ENCODE data around the gene EDNRA. TPM values are rescaled to one million over a fixed set of nuclear protein-coding genes. Genes with fewer than 3 reads are reported as not detected.

Gene EDNRA
- total RNA-seq, 1 donor from 2014 or later, result 135 TPM

DNA sequence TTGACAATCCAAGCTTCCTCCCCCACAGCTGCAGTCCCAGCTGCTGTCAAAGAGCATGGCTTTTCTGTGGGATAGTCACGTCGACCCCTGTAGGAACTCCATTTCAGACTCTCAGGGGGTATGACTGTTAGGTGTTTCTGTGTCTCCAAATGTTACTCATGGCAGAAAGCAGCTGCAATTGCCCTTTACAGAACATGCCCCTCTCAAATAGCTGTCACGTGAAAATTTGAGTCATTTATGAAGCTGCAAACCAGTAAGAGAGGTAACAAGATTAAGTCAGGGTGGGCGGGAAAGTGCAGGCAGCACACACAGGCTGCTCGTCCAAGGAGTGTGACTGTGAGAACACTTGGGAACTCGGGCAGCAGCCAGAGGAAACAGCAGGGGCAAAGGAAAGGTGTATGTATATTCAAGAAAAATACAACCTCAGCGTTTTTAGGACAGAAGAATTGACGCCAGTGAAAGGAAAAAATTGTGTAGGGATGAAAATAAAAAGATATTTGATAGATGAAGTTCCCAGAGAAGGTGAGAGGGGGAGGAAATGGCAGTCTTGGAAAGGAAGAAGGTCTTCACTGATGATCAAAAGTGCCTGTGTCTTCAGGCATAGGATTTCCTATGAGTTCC lies 69.8 kb downstream of the EDNRA start:
- peaks cover 42% of the 10 kb centered on the region for H3K4me1 Mint-ChIP-seq (ENCODE audit: low read depth)
- TF ChIP-seq, protein P1, sequence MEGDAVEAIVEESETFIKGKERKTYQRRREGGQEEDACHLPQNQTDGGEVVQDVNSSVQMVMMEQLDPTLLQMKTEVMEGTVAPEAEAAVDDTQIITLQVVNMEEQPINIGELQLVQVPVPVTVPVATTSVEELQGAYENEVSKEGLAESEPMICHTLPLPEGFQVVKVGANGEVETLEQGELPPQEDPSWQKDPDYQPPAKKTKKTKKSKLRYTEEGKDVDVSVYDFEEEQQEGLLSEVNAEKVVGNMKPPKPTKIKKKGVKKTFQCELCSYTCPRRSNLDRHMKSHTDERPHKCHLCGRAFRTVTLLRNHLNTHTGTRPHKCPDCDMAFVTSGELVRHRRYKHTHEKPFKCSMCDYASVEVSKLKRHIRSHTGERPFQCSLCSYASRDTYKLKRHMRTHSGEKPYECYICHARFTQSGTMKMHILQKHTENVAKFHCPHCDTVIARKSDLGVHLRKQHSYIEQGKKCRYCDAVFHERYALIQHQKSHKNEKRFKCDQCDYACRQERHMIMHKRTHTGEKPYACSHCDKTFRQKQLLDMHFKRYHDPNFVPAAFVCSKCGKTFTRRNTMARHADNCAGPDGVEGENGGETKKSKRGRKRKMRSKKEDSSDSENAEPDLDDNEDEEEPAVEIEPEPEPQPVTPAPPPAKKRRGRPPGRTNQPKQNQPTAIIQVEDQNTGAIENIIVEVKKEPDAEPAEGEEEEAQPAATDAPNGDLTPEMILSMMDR (IDR thresholded peaks at IDR 0.05), result no peak
- H3K9me3 Mint-ChIP-seq (ENCODE audit: low read depth), result peaks cover 9% of the 10 kb centered on the region
- no peak for DNase-seq (ENCODE audit: low spot score)
- peak overlapping the region; percentile 85 for H3K27ac Mint-ChIP-seq (ENCODE audit: unreplicated experiment)
- peaks cover 14% of the 10 kb centered on the region for H3K36me3 Mint-ChIP-seq (ENCODE audit: low read depth)
- peak overlapping the region; percentile 26 for H3K4me3 Mint-ChIP-seq (ENCODE audit: unreplicated experiment)
- H3K27me3 Mint-ChIP-seq (ENCODE audit: low read depth), result no peaks in the 10 kb centered on the region

DNA sequence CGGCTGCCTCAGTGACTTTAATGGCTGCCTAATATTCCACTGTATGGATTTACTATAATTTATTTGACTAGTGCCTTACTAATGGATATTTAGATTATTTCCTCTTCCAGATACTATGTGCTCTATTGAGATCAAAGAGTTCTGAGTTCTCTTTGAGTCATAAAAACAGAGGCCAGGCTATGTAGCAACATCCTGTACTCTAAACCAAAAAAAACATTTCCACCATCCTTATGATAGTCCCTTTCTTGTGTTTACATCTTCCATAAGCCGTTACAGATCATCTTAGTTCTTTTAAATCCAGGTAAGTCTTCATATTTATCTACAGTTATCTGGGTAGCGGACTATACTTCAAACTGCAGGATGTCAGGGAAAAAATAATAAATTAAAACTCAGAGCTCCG lies 79.7 kb downstream of the EDNRA start:
- peaks cover 7% of the 10 kb centered on the region for H3K9me3 Mint-ChIP-seq (ENCODE audit: low read depth)
- no peaks in the 10 kb centered on the region for H3K27me3 Mint-ChIP-seq (ENCODE audit: low read depth)
- no peak for DNase-seq (ENCODE audit: low spot score)
- TF ChIP-seq, protein P1 (IDR thresholded peaks at IDR 0.05), result no peak
- no peaks in the 10 kb centered on the region for H3K36me3 Mint-ChIP-seq (ENCODE audit: low read depth)
- H3K4me1 Mint-ChIP-seq (ENCODE audit: low read depth), result peaks cover 3% of the 10 kb centered on the region
- H3K4me3 Mint-ChIP-seq (ENCODE audit: unreplicated experiment), result no peak overlapping the region
- H3K27ac Mint-ChIP-seq (ENCODE audit: unreplicated experiment), result peak overlapping the region; percentile 34

DNA sequence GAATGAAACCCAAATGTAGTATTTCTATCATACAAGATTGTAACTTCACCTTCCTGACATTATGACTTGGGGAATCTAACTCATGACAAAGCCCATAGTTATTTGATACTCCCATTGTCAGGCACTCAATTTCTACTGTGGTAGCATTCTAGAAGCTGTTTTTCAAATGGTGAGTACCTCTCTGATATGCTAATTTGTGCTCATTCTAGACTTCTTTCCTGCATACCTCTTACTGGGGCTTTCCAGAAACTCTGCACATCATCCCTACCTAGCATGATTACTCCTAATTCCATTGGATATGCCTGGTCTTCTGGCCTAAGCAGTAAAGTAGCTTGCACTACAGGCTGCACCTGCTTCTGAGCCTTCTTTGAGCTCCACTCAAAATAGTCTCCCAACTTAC lies 85.9 kb downstream of the EDNRA start:
- H3K4me3 Mint-ChIP-seq (ENCODE audit: unreplicated experiment), result no peak overlapping the region
- no peak for DNase-seq (ENCODE audit: low spot score)
- no peaks in the 10 kb centered on the region for H3K27me3 Mint-ChIP-seq (ENCODE audit: low read depth)
- peaks cover 15% of the 10 kb centered on the region for H3K9me3 Mint-ChIP-seq (ENCODE audit: low read depth)
- H3K4me1 Mint-ChIP-seq (ENCODE audit: low read depth), result no peaks in the 10 kb centered on the region
- TF ChIP-seq, protein P1 (IDR thresholded peaks at IDR 0.05), result no peak
- H3K36me3 Mint-ChIP-seq (ENCODE audit: low read depth), result peaks cover 2% of the 10 kb centered on the region
- no peak overlapping the region for H3K27ac Mint-ChIP-seq (ENCODE audit: unreplicated experiment)

DNA sequence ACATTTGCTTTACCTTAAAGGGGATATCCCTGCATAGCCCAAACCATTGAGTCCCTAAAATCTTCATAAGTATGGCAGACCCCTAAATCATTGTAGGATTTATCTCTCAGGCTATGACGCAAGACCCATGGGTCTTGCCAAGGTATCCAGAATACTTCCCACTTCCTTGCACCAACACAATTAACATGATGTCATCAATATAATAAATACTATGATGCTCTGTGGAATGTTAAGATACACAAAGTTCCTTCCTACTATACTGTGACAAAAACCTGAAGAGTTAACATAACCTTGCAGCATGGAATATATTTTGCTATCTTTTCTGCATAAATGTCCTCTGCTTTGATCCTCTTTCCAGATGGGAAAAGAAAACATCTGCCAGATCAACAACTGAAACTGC lies 86.4 kb downstream of the EDNRA start:
- H3K27ac Mint-ChIP-seq (ENCODE audit: unreplicated experiment), result no peak overlapping the region
- H3K36me3 Mint-ChIP-seq (ENCODE audit: low read depth), result peaks cover 2% of the 10 kb centered on the region
- DNase-seq (ENCODE audit: low spot score), result no peak
- H3K4me3 Mint-ChIP-seq (ENCODE audit: unreplicated experiment), result no peak overlapping the region
- TF ChIP-seq, protein P1 (IDR thresholded peaks at IDR 0.05), result no peak
- no peaks in the 10 kb centered on the region for H3K27me3 Mint-ChIP-seq (ENCODE audit: low read depth)
- no peaks in the 10 kb centered on the region for H3K4me1 Mint-ChIP-seq (ENCODE audit: low read depth)
- H3K9me3 Mint-ChIP-seq (ENCODE audit: low read depth), result peaks cover 15% of the 10 kb centered on the region

DNA sequence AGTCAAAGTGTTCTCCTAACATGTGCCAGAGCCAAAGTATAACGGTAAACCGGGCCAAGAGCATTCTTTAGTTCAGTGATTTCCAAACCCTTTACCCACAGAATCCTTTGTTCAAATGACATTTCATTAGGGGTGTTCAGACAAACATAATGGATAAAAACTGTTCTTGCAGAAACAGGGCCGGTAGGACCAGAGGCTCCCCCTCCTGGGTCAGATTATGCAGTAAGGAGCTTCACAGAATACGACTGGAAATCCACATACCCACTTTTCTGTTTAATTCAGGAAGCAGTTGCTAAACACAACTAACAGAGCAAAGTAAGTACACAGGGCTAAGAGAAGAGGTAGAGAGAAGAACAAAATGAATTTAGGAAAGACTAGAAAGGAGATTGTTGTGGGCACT lies 89.7 kb downstream of the EDNRA start:
- Mint-ChIP-seq H3K9me3 (ENCODE audit: low read depth) (peaks cover 8% of the 10 kb centered on the region), H3K4me1 (ENCODE audit: low read depth) (peaks cover under 1% of the 10 kb centered on the region), H3K27ac (ENCODE audit: unreplicated experiment) (no peak overlapping the region), H3K27me3 (ENCODE audit: low read depth) (no peaks in the 10 kb centered on the region), H3K36me3 (ENCODE audit: low read depth) (peaks cover 2% of the 10 kb centered on the region), H3K4me3 (ENCODE audit: unreplicated experiment) (no peak overlapping the region)
- TF ChIP-seq, protein P1 (IDR thresholded peaks at IDR 0.05), result peak; percentile 49
- no peak for DNase-seq (ENCODE audit: low spot score)

Data from chondrocyte (in vitro differentiated cells).